IMR-90 (cell line): ENCODE data around the gene RPL15. TPM values are rescaled to one million over a fixed set of nuclear protein-coding genes. Genes with fewer than 3 reads are reported as not detected.

Experiments
- ATAC-seq: fragments of 200-7000 bp; cut with Tn5 transposase; 2 replicates; pipeline ENCODE4 v1.9.1; 2020; ENCODE audit warnings: low read depth, mild to moderate bottlenecking, moderate library complexity
- BruUV-seq: library from RNA; stranded (reverse); fragments of 400-500 nt; replicated peaks from 2 replicates; lab custom pipeline; 2021; lab: Mats Ljungman, UMichigan
- CTCF ChIA-PET: fragments of 300-600 bp; formaldehyde crosslinking; extraction: SDS; loops from one replicate; lab custom pipeline; 2021; ENCODE audit warnings: antibody characterized with exemption; lab: Yijun Ruan, JAX
- POLR2A ChIA-PET: fragments of 300-600 bp; sonication (Branson Sonifier 250); formaldehyde crosslinking; loops from one replicate; lab custom pipeline; 2022; ENCODE audit warnings: antibody characterized with exemption; ENCODE audit not compliant: unreplicated experiment; lab: Charles Lee
- DNase-seq: peaks from one replicate; pipeline ENCODE4 v3.0.0; 2013
- H2AFZ ChIP-seq: replicated peaks from 2 replicates; pipeline ENCODE3; 2013; ENCODE audit warnings: low read length, mild to moderate bottlenecking; ENCODE audit not compliant: poor library complexity
- H2AK5ac ChIP-seq: 2 replicates; pipeline ENCODE4 v1.6.1; 2013; ENCODE audit warnings: low read depth, low read length, inconsistent platforms
- H2AK9ac ChIP-seq: replicated peaks from 2 replicates; pipeline ENCODE3; 2013; ENCODE audit warnings: mild to moderate bottlenecking, low read depth, low read length, moderate library complexity; ENCODE audit not compliant: poor library complexity
- H2BK120ac ChIP-seq: 2 replicates; pipeline ENCODE4 v1.6.1; 2013; ENCODE audit warnings: low read depth, low read length, inconsistent platforms
- H2BK15ac ChIP-seq: 3 replicates; pipeline ENCODE4 v1.6.1; 2013; ENCODE audit warnings: low read depth, low read length, inconsistent platforms
- H2BK20ac ChIP-seq: 2 replicates; pipeline ENCODE4 v1.6.1; 2013; ENCODE audit warnings: low read depth, mild to moderate bottlenecking, inconsistent platforms, low read length, moderate library complexity
- H2BK5ac ChIP-seq: 2 replicates; pipeline ENCODE4 v1.6.1; 2013; ENCODE audit warnings: mild to moderate bottlenecking, low read depth, low read length, inconsistent platforms; ENCODE audit not compliant: poor library complexity, severe bottlenecking
- H3K14ac ChIP-seq: replicated peaks from 2 replicates; pipeline ENCODE4 v1.6.1; 2013; ENCODE audit warnings: low read depth, low read length, inconsistent platforms
- H3K18ac ChIP-seq: 2 replicates; pipeline ENCODE4 v1.6.1; 2013; ENCODE audit warnings: low read depth, low read length, control low read depth
- H3K23ac ChIP-seq: 2 replicates; pipeline ENCODE4 v1.6.1; 2013; ENCODE audit warnings: low read depth, low read length, inconsistent platforms
- H3K27ac ChIP-seq: 2 replicates; pipeline ENCODE4 v1.5.1; 2013; ENCODE audit warnings: mild to moderate bottlenecking, control low read depth, low read length; ENCODE audit not compliant: insufficient read depth
- H3K27me3 ChIP-seq: 2 replicates; pipeline ENCODE4 v1.6.1; 2013; ENCODE audit warnings: low read length; ENCODE audit not compliant: control insufficient read depth, insufficient read depth
- H3K36me3 ChIP-seq: 2 replicates; pipeline ENCODE4 v1.6.1; 2013; ENCODE audit warnings: low read length, mixed read lengths; ENCODE audit not compliant: control insufficient read depth, insufficient read depth
- H3K4ac ChIP-seq: 2 replicates; pipeline ENCODE4 v1.6.1; 2013; ENCODE audit warnings: low read depth, low read length, inconsistent platforms
- H3K4me1 ChIP-seq: 2 replicates; pipeline ENCODE4 v1.6.1; 2013; ENCODE audit warnings: low read length, mixed read lengths; ENCODE audit not compliant: control insufficient read depth, insufficient read depth
- H3K4me2 ChIP-seq: 2 replicates; pipeline ENCODE4 v1.6.1; 2013; ENCODE audit warnings: low read depth, mild to moderate bottlenecking, control low read depth, low read length, moderate library complexity
- H3K4me3 ChIP-seq: 2 replicates; pipeline ENCODE4 v1.5.1; 2013; ENCODE audit warnings: low read depth, mild to moderate bottlenecking, control low read depth, low read length, moderate library complexity; ENCODE audit not compliant: insufficient read depth
- H3K56ac ChIP-seq: 2 replicates; pipeline ENCODE4 v1.6.1; 2013; ENCODE audit warnings: low read length, inconsistent platforms; ENCODE audit not compliant: insufficient read depth; ENCODE audit errors: extremely low read depth
- H3K79me1 ChIP-seq, 2 experiments: 2 replicates each; pipeline ENCODE4 v1.6.1; 2013; ENCODE audit warnings: low read length in 2 of 2, inconsistent platforms in 1 of 2, low read depth in 1 of 2
- H3K9ac ChIP-seq: 2 replicates; pipeline ENCODE4 v1.6.1; 2013; ENCODE audit warnings: low read depth, low read length, control low read depth
- H3K9me1 ChIP-seq: 2 replicates; pipeline ENCODE4 v1.6.1; 2013; ENCODE audit warnings: low read length, inconsistent platforms; ENCODE audit not compliant: insufficient read depth
- H3K9me3 ChIP-seq: 2 replicates; pipeline ENCODE4 v1.6.1; 2013; ENCODE audit warnings: low read length; ENCODE audit not compliant: control insufficient read depth, insufficient read depth
- H4K20me1 ChIP-seq: 2 replicates; pipeline ENCODE4 v1.6.1; 2013; ENCODE audit warnings: low read length, inconsistent platforms; ENCODE audit not compliant: insufficient read depth
- H4K5ac ChIP-seq: 2 replicates; pipeline ENCODE4 v1.6.1; 2013; ENCODE audit warnings: mild to moderate bottlenecking, low read depth, low read length, control low read depth
- H4K8ac ChIP-seq, 2 experiments: 2 replicates each; pipeline ENCODE4 v1.6.1; 2013; ENCODE audit warnings: low read depth in 2 of 2, low read length in 2 of 2, control low read depth in 1 of 2, inconsistent platforms in 1 of 2
- H4K91ac ChIP-seq: 2 replicates; pipeline ENCODE4 v1.6.1; 2013; ENCODE audit warnings: low read depth, low read length, inconsistent platforms; ENCODE audit not compliant: insufficient read depth
- BHLHE40 ChIP-seq: fragments of 150-350 bp; IDR thresholded peaks from 2 replicates; pipeline ENCODE4 v1.6.1; 2016; ENCODE audit warnings: mild to moderate bottlenecking, low read depth, low read length
- CEBPB ChIP-seq: IDR thresholded peaks from 2 replicates; pipeline ENCODE4 v1.6.1; 2012; ENCODE audit warnings: low read depth, low read length, improper control_type of control experiment
- CHD1 ChIP-seq: IDR thresholded peaks from 2 replicates; pipeline ENCODE4 v1.6.1; 2012; ENCODE audit warnings: low read depth, low read length, improper control_type of control experiment
- FOS ChIP-seq: fragments of 150-350 bp; IDR thresholded peaks from 2 replicates; pipeline ENCODE4 v1.6.1; 2016; ENCODE audit warnings: low read depth, low read length
- MAZ ChIP-seq: IDR thresholded peaks from 2 replicates; pipeline ENCODE4 v1.6.1; 2012; ENCODE audit warnings: low read depth, mild to moderate bottlenecking, low read length, improper control_type of control experiment, moderate library complexity, borderline replicate concordance
- MXI1 ChIP-seq: IDR thresholded peaks from 2 replicates; pipeline ENCODE4 v1.6.1; 2012; ENCODE audit warnings: low read depth, mild to moderate bottlenecking, low read length, moderate library complexity, borderline replicate concordance
- POLR2A ChIP-seq: IDR thresholded peaks from 2 replicates; pipeline ENCODE4 v1.6.1; 2012; ENCODE audit warnings: mild to moderate bottlenecking, low read depth, low read length
- RCOR1 ChIP-seq: IDR thresholded peaks from 2 replicates; pipeline ENCODE4 v1.6.1; 2012; ENCODE audit warnings: mild to moderate bottlenecking, low read length, improper control_type of control experiment; ENCODE audit not compliant: insufficient replicate concordance
- RFX5 ChIP-seq: IDR thresholded peaks from 2 replicates; pipeline ENCODE4 v1.8.0; 2012; ENCODE audit warnings: low read depth, mild to moderate bottlenecking, low read length, moderate library complexity
- WGBS, 2 experiments: methylation state at CpG; one replicate each; pipeline versions ENCODE4 v1.1.5 to v1.1.7; 2013; ENCODE audit warnings: missing lambda C conversion rate in 2 of 2; ENCODE audit not compliant: insufficient read length in 1 of 2; ENCODE audit errors: extremely low coverage in 2 of 2; 5-methylcytosine and 5-hydroxymethylcytosine counted together
- dilution Hi-C: fragments of 300-500 bp; cut with HindIII; formaldehyde crosslinking; loops from one replicate; pipeline ENCODE4 v1.14.3; 2018; ENCODE audit warnings: low sequenced_read_pairs; ENCODE audit not compliant: unreplicated experiment
- in situ Hi-C: fragments of 300-500 bp; cut with MboI; formaldehyde crosslinking; loops from 3 replicates; pipeline ENCODE4 v1.14.3; 2019; ENCODE audit warnings: low sequenced_read_pairs, inconsistent platforms, mixed read lengths
- intact Hi-C: fragments of 100-400 bp; cut with micrococcal nuclease; formaldehyde crosslinking; loops from 2 replicates; pipeline ENCODE4 v1.10.0; 2022
- polyA plus RNA-seq, 3 experiments: library from polyadenylated mRNA; depleted of rRNA; stranded (reverse); fragments of >200 nt; gene quantifications; 2 replicates each; pipeline ENCODE4 v1.2.3, GENCODE V29; 2012; ENCODE audit warnings: low replicate concordance in 1 of 3
- total RNA-seq: library from RNA; depleted of rRNA; stranded (reverse); fragments of >200 nt; gene quantifications from 2 replicates; pipeline ENCODE4 v1.2.3, GENCODE V29; 2012
- TF ChIP-seq, protein P1 (sequence below): fragments of 150-350 bp; IDR thresholded peaks from 2 replicates; pipeline ENCODE4 v1.6.1; 2017; ENCODE audit warnings: mild to moderate bottlenecking, antibody characterized with exemption, low read length, low read depth

RPL15 gene
- total and polyA plus RNA-seq, 2 of the 4 experiments (the other 2 are of a cell fraction), result 1,419 to 4,701 TPM

DNA sequence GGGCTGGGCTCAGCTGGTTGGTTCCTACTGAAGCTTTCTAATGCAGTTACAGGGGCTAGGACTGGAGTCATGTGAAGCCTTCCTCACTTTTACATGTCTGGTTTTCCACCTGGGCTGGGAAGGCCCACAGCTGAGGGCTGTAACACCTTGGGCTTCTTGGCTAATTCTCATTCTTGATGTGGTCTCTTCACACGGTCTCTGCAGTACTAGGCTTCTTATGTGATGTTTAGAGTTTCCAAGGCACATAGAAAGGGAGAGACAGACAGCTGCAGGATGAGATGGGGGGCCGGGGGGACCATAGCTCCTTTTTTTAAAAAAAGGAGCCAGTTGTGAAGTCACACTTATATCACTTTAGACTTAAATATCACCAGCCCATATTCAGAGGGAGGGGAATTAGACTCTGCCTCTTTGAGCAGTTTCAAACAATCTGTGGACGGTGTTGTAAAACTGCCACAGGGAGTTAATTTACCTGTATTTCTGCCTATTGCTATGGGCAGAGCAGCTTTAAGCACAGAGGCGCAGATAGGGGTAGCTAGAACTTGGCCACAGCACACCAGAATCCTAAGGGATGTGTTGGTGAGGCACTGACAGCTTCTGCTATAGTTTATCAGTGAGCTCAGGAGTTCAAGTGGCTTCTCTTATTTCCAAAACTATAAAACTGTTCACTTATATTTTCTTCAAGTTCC, 46.8 kb upstream of the RPL15 start:
- peaks cover 19% of the 10 kb centered on the region for H3K4me1 ChIP-seq
- peaks cover 46% of the 10 kb centered on the region for H4K20me1 ChIP-seq
- no peak overlapping the region for H2AK5ac ChIP-seq
- H2BK120ac ChIP-seq, result no peak overlapping the region
- no peak overlapping the region for H3K4me3 ChIP-seq
- H4K8ac ChIP-seq, result no peak overlapping the region
- H4K5ac ChIP-seq, result no peak overlapping the region
- no peak overlapping the region for H3K4ac ChIP-seq
- no peaks in the 10 kb centered on the region for H3K27me3 ChIP-seq
- H3K4me2 ChIP-seq, result no peak overlapping the region
- no peak overlapping the region for H3K18ac ChIP-seq
- in situ Hi-C loops, result no loop called here
- intact Hi-C loops, result loop anchor here (10.0 kb wide), 2 partner anchors 155 to 665 kb away; partner anchors contain the start of gene UBE2E2
- no peak overlapping the region for H2BK15ac ChIP-seq
- no peak overlapping the region for H3K9ac ChIP-seq
- no peak overlapping the region for H2BK20ac ChIP-seq
- no peak for TF ChIP-seq POLR2A
- TF ChIP-seq MAZ, result no peak
- TF ChIP-seq FOS, result no peak
- no peak for TF ChIP-seq RFX5
- TF ChIP-seq CEBPB, result no peak
- TF ChIP-seq MXI1, result no peak
- TF ChIP-seq, protein P1, sequence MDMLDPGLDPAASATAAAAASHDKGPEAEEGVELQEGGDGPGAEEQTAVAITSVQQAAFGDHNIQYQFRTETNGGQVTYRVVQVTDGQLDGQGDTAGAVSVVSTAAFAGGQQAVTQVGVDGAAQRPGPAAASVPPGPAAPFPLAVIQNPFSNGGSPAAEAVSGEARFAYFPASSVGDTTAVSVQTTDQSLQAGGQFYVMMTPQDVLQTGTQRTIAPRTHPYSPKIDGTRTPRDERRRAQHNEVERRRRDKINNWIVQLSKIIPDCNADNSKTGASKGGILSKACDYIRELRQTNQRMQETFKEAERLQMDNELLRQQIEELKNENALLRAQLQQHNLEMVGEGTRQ, result no peak
- TF ChIP-seq CHD1, result no peak
- TF ChIP-seq BHLHE40, result no peak
- TF ChIP-seq RCOR1, result no peak
- no peak overlapping the region for H3K23ac ChIP-seq
- no peak overlapping the region for H2AFZ ChIP-seq
- no peak for ATAC-seq
- BruUV-seq, result no TSS peak
- H3K36me3 ChIP-seq, result no peaks in the 10 kb centered on the region
- no peak overlapping the region for H4K91ac ChIP-seq
- POLR2A ChIA-PET, result no interaction called here
- CTCF ChIA-PET, result interaction anchor here (0.5 kb wide), 1 partner anchor 81 kb away, joined by 3 read pairs; no protein-coding TSS in a partner anchor
- dilution Hi-C loops, result no loop called here
- no peak overlapping the region for H2AK9ac ChIP-seq
- no peak overlapping the region for H3K14ac ChIP-seq
- WGBS, 2 experiments, result no CpG with 5 or more reads among the region's 4 CpGs
- no peak overlapping the region for H3K27ac ChIP-seq
- H2BK5ac ChIP-seq, result no peak overlapping the region
- H3K9me3 ChIP-seq, result no peaks in the 10 kb centered on the region
- H3K79me1 ChIP-seq, result peaks cover 25 to 60% of the 10 kb centered on the region in 2 experiments; a peak in 3 of 4 replicates
- peaks cover 14% of the 10 kb centered on the region for H3K9me1 ChIP-seq
- no peak overlapping the region for H3K56ac ChIP-seq
- no peak for DNase-seq
